GM21576 (cell line): ENCODE data around the gene CALML4.
"Not testable (repeated sequence)": the region's sequence is repeated elsewhere in the genome, so short reads cannot be mapped to it uniquely, and the experiment has no call there.

ENCODE experiments used
- ATAC-seq: cut with Tn5 transposase; IDR thresholded peaks from one replicate; pipeline ENCODE4 v1.9.1; 2021; ENCODE audit warnings: mild to moderate bottlenecking, moderate library complexity; ENCODE audit not compliant: unreplicated experiment

Gene CALML4

DNA sequence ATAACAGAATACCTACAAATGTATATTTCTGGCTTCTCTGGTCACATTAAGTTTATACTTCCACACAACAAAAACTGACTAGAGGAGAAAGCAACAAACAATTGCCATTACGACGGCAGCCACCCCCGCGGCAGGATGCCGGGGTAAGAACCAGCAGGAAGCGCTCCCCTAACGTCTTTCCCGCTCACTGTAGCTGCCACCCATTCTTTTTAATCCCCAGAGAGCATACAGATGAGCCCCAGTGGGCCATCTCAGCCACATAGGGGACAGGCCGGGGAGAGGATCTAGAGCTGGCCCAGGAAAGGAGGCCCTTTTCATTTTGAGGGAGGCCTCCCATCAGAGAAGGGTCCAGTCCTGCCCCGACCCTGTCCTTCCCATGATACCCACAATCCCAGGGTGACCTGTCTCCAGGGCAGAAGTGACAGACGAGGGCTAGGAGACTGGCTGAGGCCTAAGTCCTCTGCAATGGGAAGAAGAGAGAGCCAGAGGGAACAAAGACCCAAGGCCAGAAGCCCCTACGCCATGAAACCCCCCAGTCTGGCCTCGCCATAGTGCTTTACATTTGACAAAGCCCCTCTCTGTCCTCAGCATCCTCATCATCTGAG is 3.6 kb upstream of the CALML4 start:
- ATAC-seq = no peak

DNA sequence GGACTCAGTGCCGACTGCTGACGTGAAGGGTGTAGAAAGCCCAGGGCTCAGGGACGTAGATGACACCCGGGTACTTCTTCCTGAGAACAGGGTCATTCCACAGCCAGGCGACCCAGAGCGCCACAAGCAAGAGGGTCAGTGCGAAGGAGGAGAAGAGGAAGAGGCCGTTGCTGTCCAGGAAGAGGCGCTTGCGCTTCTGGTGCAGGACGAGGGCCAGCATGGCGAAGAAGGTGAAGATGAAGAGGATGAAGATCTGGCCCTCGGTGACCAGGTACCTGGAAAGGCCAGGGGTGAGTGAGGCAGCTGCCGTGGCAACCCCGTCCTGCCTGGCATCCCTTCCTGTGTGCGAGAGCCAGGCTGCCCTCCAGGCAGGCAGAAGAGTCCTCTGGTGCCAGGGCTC is 3.0 kb upstream of the CALML4 start:
- no peak for ATAC-seq

DNA sequence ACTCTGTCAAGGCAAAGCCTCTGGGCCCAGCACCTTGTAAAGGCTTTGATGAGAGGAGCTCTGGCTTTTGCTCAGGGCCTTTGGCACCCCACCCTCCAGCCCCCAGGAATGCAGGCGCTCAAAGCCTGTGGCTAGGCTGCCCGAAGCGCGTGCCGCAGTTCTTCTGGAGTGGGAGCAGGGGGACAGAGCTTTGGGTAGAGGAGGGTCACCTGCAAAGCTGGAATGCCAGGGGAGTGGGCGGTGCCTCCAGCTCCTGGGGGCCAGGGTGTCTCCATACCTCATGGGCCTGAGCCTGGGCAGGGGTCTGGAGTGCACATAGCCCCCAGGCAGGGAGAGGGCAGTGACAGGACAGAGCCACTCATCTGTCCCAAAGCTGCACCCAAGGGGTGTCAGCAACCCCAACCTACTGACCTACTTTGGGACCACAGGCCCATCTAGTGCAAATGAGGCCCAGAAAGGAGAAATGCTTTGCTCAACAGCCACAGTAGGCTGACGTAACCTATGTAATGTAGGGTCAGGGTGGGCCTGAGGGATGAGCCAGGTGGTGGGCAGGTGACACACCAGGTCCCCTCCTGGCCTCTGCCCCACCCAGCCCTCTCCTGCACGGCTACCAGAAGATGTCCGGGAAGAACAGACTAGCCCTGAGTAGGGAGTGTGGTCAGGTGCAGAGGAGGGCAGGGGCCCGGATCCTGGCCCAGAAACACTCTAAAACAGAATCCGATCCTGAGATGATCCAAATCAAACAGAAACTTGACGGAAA is 2.2 kb upstream of the CALML4 start:
- ATAC-seq = no peak

DNA sequence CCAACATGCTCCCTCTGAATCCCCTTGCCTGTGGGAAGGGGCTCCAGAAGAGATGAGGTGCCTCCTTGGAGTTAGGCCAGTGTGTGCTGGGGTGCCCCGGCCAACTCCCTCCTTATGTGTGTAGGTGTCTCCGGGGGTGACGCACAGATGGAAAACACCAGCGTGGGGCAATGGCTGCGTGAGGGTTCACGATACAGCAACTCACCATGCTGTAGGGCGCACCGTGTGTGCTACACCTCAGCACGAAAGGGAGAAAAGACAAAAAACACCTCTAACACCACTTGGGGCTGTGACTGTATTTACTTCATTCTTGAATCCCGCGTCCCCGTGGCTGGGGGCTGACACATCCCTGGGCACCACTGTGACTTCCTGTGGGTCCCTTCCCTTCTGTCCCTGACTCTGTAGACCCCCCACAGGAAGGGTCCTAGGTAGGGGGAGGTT is 1.6 kb upstream of the CALML4 start:
- no peak for ATAC-seq

- no peak for ATAC-seq
Measured at GRCh38 chr15:68205954-68206539, 915 bp upstream of the CALML4 start.

GRCh38 chr15:68205558-68205944 is 419 bp upstream of the CALML4 start:
- ATAC-seq = no peak

- ATAC-seq = no peak
Measured at GRCh38 chr15:68204361-68204760, 771 bp downstream of the CALML4 start.

DNA sequence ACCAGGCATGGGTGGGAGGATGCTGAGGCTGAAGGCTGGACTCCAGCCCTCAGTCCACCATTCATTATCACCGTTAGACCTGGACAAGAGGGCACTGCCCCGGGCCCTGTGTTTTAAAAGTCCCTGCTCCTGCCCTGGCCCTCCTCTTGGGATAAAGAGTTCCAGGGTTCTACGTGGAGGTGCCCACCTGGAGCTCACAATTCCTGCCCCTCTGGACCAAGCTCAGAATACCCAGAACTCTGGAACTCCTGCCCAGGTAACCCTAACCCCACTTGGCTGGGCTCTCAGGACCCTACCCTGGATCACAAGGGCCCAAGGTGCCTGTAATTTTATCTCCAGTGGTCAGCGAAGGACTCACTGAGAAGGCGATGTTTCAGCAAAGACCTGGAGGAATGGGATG is 1.2 kb downstream of the CALML4 start:
- no peak for ATAC-seq

DNA sequence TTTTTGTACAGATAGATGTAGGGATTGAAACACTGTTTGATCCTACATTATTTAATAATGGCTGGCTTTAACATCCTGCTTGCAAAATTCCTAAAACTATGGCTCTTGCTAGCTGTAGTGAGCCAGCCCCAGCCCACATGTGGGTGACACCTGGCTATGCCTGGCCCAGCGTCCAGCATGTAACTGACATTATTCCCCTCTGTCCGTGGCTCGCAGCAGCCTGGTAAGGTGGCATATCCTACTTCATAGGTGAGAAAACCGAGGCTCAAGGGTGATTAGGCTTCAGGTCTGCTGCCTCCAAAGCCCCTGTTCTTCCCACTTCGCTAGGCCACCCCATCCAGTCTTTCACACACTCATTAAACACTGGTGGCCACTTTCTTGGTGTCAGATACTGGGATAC is 1.6 kb downstream of the CALML4 start:
- no peak for ATAC-seq

- ATAC-seq = not testable (repeated sequence)
Measured at GRCh38 chr15:68202994-68203393, 2.1 kb downstream of the CALML4 start.

DNA sequence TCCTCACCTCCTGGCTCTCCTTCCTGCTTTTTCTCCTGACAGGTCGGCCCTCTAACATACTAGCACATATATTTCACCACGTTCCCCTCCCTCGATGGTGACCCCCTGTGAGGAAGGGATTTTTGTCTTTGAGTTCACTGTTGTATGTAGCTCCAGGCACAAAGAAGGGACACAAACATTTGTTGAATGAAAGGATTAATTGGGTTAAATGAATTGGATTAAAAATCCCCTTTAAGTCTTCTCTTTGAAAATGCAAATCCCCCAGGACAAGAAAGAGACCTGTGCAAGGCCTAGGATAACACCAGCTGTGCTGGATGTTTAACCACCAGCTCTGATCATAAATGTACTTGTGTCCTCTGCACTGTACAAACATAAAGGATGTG is 3.3 kb downstream of the CALML4 start:
- no peak for ATAC-seq

- ATAC-seq = no peak
Measured at GRCh38 chr15:68201153-68201878, 3.8 kb downstream of the CALML4 start.

GRCh38 chr15:68200016-68200861 is 4.9 kb downstream of the CALML4 start:
- ATAC-seq = no peak

DNA sequence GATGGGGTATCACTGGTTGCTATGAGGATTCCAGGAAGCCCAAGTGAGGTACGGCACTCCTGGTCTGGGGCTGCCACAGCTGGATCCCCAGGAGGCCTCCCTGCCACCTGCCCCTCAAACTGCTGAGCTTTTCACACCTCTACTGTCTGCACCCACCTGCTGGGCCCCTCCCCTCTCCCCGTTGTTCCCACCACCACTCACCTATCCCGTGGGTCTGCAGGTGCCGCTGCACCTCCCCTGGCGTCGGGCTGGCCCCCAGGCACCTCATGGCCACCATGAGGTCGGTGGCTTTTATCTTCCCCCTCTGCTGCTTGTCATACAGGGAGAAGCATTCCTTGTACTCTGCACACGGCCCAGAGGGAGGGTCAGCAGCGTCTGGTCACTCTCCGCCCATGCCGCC is 5.8 kb downstream of the CALML4 start:
- ATAC-seq = no peak

GRCh38 chr15:68197661-68198437 is 7.3 kb downstream of the CALML4 start:
- ATAC-seq = no peak

- no peak for ATAC-seq
Measured at GRCh38 chr15:68197170-68197492, 8.0 kb downstream of the CALML4 start.

DNA sequence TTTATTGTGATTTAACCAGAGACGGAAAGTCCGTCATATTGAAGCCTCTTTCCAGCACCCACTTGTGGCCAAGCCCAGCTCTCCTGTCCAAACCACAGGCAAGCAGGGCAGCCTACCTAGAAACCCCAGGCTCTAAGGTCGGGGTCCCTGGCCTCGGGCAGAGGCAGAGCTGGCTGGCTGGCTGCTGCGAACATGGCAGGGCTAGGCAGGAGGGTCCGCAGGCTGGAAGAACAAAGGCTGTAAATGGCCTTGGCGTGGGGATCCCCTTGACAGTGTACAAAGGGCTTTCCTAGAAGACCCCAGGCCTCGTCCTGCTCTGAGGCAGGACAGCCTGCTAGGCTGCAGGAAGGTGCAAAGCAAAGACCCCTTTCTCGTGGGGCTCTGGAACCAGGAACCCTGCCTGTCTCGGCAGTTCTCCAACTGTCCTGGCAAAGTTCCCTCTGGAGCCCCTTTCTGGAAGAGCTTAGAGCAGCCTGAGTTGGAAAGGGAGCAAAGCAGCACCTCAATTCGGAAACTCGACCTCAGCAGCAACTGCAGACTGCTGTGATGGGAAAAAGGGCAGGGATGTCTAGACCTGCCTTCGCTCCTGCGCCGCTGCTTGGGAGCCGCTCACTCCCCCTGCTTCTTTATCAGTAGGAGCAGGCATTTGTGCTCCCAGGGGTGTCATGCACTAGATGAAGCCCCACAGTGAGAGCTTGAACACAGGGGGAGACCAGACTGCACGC is 8.5 kb downstream of the CALML4 start:
- no peak for ATAC-seq

GRCh38 chr15:68195336-68196112 is 9.6 kb downstream of the CALML4 start:
- no peak for ATAC-seq
